Choroid plexus epithelial cell (primary cell): ENCODE measurements around the gene CTAG1A.
A peak's percentile ranks its signal among the peaks of the same experiment; 100 is the strongest.
"Not testable (repeated sequence)": the region's sequence is repeated elsewhere in the genome, so short reads cannot be mapped to it uniquely, and the experiment has no call there.

ENCODE experiments used
- DNase-seq: peaks from one replicate; pipeline ENCODE4 v3.0.0-alpha.2; 2010; ENCODE audit warnings: low read depth
- H3K4me3 ChIP-seq: 2 replicates; pipeline ENCODE4 v1.5.1; 2011; ENCODE audit warnings: low read depth, mild to moderate bottlenecking, control low read depth, low read length, moderate library complexity
- TF ChIP-seq, protein P1 (sequence below): conservative IDR thresholded peaks from 2 replicates; pipeline ENCODE4 v1.5.1; 2011; ENCODE audit warnings: low read depth, mild to moderate bottlenecking, control low read depth, inconsistent platforms, low read length, moderate library complexity

CTAG1A gene

DNA sequence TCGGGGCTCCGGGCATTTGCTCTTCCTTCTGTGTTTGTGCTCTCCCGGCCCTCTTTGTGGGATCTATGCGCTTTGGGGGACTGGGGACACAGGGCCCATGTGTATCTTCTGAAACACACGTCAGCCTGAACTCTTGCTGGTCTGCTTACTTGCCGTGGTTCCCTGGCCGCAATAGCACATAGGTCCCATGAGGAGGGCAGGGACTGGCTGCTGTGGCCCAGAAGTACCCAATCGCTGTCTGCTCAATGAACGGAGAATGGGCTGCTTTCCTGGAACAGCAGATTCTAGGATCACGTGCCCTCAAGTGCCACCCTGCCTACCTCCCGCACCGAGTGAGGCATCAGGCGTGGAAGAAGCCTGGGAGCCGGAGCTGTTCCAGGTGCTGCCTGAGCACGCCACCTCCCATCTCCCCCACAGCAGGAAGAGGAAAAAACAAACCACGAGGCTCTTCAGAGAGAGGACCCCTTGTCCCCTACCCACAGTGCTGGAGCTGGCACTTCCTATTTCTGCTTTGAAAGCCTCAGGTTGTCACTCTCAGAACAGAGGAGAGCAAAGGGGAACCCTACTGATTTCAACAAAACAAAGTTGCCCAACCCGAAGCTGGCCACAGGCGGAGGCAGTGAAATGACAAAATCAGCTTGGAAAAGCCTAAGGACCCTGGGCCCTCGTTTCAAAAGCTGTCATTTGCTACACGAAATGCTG is 42.1 kb upstream of the CTAG1A start:
- TF ChIP-seq, protein P1, sequence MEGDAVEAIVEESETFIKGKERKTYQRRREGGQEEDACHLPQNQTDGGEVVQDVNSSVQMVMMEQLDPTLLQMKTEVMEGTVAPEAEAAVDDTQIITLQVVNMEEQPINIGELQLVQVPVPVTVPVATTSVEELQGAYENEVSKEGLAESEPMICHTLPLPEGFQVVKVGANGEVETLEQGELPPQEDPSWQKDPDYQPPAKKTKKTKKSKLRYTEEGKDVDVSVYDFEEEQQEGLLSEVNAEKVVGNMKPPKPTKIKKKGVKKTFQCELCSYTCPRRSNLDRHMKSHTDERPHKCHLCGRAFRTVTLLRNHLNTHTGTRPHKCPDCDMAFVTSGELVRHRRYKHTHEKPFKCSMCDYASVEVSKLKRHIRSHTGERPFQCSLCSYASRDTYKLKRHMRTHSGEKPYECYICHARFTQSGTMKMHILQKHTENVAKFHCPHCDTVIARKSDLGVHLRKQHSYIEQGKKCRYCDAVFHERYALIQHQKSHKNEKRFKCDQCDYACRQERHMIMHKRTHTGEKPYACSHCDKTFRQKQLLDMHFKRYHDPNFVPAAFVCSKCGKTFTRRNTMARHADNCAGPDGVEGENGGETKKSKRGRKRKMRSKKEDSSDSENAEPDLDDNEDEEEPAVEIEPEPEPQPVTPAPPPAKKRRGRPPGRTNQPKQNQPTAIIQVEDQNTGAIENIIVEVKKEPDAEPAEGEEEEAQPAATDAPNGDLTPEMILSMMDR: no peak
- no peak for DNase-seq
- H3K4me3 ChIP-seq: no peak overlapping the region

DNA sequence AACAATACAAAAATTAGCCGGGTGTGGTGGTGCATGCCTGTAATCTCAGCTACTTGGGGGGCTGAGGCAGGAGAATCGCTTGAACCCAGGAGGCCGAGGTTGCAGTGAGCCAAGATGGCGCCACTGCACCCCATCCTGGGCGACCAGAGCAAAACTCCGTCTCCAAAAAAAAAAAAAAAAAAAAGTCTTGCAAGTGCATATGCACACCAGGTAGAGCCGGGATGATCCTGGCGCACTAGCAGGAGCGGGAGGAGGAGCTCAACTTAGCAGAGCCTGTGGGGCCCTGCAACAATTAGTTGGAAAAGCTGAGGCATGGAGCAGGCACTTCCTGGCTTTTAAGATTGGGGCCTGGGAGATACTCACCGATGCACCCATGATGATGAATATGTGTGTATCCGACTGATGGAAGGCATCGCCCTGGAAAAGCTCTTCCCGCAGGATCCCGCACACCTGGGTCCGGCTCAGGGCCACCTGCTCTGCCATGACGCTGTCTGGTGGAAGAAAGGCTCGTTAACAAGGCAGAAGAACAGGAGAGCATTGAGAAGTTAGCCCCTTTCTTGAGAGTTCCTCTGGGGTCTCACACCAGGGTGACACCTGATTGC is 39.2 kb upstream of the CTAG1A start:
- H3K4me3 ChIP-seq: peak overlapping the region; percentile 76
- TF ChIP-seq, protein P1: no peak
- DNase-seq: no peak

DNA sequence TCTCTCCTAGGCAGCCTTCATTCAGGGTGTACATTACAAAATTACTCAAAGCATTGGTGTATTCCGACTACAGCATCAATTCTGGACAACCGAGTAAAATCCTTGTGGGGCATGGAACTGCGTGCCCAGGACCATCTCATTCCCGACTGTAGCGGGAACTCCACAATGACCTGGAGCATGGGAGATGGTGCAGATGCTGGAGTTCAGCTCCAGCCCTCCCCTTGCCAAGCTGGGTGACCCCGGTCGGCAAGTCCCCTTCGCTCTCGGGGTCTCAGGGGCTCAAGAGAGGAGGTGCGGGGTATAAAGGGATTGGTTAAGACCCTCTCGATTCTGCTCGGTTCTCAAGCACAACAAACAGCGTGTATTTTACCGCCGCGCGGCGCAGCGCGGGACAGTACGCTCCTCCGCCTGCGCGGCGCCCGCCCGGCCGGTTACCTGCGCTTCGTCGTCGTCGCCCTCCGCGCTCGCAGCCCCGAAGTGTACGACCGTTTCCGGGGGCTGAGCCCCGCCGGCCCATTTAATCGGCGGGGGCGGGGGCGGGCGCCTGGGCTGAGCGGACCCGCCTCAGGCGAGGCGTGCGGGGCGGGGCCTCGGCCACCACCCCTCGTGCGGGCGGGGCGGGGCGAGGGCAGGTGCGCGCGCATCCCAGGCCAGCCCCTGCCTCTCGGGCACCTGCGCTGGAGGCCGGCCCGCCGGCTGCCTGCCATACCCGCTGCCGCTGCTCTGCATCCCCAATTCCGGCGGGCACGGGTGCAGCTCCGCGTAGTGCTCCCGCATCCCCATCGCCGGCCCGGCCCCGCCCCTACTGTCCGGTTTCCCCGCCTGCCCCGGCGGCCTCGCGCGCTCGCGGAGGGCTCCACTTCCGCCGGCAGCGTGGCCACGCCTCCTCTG is 38.3 kb upstream of the CTAG1A start, which contains the start of gene G6PD:
G6PD (minus strand) TSS at position 493 of the 891 bp plus-strand sequence. CDS start 691 bp downstream, outside the sequence.
- DNase-seq: peak; percentile 46
- H3K4me3 ChIP-seq: peak within 1 kb of the TSS; percentile 76
- TF ChIP-seq, protein P1: no peak

DNA sequence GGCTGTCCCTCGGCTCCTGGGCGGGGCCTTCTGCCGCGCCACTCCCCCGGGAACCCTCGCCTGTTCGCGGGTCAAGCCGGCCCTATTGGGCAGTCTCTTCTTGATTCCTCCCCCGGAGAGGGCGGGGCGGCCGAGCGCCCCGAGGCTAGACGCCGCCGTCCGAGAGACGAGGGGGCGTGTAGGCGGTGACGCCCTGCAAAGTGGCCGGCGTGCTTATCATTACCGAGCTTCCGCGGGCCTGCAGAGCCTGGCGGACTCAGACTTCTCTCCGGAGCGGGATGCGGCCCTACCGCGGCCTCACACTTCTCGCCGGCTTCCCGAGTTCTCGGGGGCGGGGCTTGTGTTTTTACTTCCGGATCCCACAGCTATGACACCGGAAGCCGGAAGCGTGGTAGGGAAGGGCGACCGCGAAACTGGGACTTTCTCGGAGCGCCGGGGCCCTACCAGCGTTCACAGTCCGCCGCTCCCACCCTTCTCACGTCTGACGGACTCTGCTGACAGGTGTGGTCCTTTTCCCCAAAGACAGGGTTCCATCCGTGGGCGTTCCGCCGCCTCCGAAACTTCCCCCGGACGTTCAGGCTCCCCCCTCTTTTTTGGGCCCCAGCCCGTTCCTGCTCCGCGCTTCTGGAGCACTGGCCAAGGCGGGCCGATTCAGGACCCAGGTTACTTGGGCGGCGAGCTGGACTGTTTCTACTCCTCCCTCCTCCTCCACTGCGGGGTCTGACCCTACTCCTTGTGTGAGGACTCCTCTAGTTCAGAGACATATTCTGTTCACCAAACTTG is 37.5 kb upstream of the CTAG1A start, which contains the start of gene IKBKG:
IKBKG (plus strand) TSS at position 376 of the 783 bp plus-strand sequence. CDS start 4,383 bp downstream, outside the sequence.
- DNase-seq: peak; percentile 92
- TF ChIP-seq, protein P1: no peak
- peak within 1 kb of the TSS; percentile 76 for H3K4me3 ChIP-seq

DNA sequence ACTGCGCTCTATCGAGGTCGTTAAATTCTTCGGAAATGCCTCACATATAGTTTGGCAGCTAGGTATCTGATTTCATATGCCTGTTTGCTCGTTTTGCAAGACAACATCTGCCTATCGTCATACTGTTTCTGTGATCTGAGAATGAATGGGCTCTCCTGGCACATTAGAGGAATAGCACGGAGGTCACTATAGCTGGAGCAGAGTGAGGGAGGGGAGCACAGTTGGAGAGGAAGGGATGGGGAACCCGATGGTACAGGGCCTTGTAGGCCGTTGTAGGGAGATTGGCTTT is 37.0 kb upstream of the CTAG1A start:
- TF ChIP-seq, protein P1: no peak
- H3K4me3 ChIP-seq: peak overlapping the region; percentile 76
- DNase-seq: peak; percentile 45

DNA sequence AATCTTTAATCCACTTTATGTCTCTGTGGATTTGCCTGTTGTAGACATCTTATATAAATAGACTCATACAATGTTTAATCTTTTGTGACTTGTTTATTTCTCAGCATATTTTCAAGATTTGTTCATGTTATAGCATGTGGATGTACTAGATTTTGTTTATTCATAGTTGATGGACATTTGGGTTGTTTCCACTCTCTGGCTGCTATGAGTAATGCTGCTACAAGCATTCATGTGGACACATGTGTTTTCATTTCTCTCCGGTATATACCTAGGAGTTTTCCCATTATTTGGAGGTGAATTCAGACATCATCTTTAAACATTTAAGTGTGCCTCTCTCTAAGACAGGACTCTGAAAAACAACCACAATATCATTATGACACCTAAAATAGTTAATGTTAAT is 35.2 kb upstream of the CTAG1A start:
- peak; percentile 34 for DNase-seq
- no peak overlapping the region for H3K4me3 ChIP-seq
- TF ChIP-seq, protein P1: no peak

DNA sequence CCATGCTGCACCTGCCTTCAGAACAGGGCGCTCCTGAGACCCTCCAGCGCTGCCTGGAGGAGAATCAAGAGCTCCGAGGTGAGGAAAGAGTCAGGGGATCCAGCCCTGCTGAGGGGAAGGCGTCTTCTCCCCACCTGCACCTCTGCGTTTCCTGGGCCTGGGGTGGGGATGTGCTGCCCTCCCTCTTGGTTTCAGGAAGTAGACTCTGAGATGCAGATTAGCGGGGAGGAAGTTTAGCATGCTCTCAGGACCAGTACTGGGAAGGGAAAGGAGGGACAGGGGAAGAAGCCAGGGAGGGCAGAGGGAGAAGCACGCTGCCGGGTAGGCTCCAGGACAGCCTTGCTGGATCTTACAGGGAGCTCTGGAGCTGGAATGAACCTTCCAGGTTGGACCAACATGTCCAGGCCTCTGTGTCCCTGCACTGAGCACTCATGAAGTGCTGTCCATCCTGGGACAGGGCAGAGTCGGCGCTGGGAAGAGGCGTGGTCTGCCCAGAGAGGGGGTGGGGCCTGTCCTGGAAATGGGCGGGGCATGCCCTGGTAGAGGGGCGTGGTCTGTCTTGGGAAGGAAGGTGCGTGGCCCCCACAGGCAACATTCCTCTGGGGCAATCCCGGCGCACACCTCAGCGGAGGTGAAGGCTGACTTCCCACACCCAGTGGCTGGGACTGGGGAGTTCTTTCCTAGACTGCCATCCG is 32.7 kb upstream of the CTAG1A start:
- not testable (repeated sequence) for H3K4me3 ChIP-seq, DNase-seq

DNA sequence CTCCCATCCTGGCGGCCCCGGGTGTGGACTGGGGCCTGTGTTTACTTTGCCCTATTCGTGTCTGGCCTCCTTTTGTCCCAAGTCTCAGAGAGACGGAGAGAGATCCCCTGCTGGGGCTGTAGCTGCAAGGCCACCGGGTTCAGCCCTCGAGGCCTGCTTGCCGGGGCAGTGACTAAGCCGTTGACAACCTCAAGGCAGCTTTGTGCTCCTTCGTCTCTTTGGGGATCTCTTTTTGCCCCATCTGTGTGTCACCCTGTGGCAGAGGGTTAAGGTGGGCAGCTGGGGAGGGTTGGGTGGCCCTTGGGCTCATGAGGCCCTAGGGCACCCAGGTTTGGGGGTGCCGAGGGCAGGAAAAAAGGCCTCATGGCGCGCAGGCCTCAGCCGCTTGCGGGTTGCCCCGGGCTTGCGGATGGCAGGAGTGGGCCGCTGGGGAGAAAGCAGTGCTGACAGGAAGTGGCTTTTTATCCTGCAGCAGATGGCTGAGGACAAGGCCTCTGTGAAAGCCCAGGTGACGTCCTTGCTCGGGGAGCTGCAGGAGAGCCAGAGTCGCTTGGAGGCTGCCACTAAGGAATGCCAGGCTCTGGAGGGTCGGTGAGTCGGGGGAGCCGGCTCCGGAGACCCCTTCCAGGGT is 26.8 kb upstream of the CTAG1A start:
- DNase-seq: not testable (repeated sequence)

DNA sequence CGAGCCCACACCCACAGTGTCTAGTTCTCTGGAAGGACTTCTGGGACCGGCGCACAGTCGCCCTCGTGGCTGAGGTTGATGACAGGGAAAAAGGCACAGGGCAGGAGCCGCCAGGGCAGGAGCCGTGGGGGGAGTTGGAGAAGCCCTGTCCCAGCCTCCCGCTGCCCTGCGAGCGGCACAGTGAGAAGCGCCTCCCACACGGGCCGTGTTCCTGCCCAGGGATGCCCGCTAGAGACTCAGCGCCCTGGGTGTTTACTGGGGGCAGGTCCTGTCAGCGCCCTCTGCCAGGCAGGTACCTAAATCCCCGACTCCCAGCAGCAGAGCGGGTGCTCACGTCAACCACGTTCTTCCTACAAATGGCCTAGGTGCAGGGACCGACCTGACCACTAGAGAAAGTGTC is 26.0 kb upstream of the CTAG1A start:
- not testable (repeated sequence) for DNase-seq, H3K4me3 ChIP-seq

More for the DNA sequence above, 26.8 kb upstream of the CTAG1A start:
- H3K4me3 ChIP-seq: not testable (repeated sequence)
